HG03045 (cell line): ENCODE results near the gene EN2.

Experiments
- ATAC-seq: cut with Tn5 transposase; IDR thresholded peaks from one replicate; pipeline ENCODE4 v1.9.1; 2021; ENCODE audit warnings: mild to moderate bottlenecking, moderate library complexity; ENCODE audit not compliant: unreplicated experiment

Gene EN2

DNA sequence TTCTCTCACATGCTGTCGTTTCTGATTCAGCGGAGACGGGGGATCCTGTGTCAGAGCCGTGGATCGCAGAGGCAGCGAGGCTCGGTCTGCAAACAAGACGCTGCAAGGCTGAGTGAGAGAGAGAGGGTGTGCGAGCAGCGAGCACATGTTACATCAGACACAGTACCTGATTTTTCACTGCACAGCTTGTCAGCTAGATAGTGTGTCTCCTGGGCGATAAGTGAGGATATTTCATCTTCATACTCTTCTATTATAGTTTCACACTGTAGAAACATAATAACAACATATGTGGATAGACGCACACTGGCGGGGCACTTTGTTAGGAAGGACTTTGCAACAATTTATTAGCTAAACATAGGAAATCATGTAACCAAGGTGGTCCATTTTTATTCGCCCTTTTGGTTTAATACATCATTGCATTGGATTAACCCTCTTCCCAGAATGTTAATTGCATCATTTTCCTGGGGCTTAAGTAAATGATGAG lies 49.0 kb downstream of the EN2 start:
- no peak for ATAC-seq

DNA sequence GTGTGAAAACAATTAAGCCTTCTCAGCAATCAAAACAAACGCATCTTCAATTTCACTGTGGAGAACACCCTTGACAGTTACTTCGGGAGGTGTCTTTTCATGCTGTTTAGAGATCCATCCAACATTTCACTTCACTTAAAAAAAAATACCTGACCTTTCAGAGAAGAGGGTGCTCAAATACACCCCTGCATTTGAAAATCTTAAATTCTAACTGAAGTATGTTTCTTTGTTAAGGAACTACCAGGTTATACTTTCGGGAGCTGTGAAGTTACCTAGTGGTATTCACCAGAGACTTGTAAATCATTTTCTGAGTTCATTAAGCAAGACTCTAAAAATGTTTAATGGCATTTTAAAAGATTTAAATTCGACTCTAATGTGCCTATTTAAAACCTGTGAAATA lies 49.6 kb downstream of the EN2 start:
- no peak for ATAC-seq

DNA sequence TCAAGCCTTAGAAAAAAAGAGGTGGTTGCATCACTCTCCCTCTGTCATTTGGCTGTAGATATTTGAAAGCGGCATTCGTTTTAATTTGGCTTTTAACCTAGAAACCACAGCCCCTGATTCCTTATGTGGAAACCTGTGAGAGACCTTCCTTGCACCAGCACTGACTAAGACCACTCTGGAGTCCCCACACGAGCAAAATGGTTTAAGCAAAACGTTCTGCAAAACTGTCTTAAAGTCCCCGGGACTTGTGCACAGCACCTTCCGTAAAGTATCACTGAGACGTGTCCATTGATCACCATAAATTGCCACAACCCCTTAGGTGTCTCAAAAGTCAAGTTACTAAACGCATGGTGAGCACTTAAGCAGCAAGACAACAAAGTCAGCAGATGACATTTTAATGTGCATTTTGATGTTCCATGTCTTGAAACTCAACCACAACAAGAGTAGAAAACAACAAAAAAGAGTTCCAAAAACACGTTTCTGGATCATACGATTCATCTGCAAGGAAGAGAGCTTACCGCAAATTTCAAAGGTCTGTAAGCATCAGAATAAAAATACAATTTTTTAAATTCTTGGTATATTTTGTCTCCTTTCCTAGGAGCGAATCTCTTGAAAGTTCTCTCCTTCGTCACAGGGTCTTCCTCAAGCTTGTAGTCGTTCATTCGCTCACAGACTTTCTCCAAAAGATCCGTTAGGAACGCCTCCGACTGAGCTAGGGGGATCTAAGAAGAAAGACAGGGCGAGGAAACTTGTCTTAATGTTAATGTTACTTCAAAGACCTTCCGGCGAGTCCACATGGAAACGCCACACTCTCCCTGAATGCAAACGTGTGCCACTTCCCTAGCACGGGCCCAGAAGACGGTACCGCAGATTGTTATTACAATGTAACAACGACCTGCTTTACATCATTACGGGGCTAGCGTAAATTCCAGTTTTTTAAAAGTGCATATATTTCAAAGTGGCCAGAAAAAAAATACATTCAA lies 50.7 kb downstream of the EN2 start:
- ATAC-seq = no peak

DNA sequence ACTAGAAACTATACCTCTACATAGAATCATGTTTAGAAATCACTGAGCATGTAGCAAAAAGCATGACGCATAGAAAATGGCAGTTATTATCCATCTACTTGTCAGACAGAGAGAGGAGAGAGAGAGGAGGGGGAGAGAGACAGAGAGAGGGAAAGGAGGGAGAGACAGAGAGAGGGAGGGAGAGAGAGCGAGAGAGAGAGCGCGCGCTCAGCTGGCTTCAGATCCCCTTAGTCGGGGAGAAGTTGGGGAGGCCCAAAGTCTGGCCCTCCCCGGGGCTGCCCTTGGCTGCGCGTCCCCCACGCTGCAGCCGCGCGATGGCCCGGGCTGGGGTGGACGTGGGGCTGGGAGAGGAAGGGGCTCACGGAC lies 51.4 kb downstream of the EN2 start:
- ATAC-seq = no peak

DNA sequence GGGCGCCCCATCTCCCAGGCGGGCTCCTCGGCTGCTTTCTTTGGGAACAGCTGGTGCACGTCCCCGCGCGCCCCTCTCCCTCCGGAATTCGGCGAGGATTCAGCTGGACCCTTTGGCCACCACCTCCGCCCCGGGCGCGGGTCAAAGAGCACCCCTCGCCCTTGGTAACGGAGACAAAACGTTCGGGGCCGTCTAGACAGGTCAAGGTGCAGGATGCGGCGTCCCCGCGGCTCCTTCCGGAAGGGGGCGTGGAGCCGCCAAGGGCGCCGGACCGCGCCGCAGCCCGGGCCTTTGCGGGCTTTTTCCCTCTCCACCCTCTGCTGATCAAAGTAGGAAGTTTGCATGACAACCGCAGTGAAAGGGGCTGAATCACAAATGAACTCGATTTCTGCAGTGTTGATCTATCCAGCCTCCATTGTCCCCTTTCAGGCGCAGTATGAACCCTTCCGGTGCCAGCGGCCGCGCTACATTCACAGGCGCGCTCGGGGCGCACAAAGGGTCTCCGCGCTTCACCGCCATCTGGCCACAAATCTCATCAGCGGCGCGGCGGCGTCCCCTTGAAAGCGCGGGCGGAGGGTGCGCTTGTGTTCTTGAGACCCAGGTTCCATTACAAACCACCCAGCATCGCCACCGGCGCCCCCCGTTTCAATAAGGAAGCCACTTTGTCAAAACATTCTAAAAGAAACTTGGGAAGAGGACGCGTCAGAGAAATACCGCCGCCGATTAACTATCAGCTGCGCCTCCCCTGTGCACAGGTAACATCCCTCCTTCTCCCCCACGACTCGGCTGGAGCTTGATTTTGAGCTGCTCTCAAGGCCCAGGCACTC lies 52.0 kb downstream of the EN2 start:
- no peak for ATAC-seq

DNA sequence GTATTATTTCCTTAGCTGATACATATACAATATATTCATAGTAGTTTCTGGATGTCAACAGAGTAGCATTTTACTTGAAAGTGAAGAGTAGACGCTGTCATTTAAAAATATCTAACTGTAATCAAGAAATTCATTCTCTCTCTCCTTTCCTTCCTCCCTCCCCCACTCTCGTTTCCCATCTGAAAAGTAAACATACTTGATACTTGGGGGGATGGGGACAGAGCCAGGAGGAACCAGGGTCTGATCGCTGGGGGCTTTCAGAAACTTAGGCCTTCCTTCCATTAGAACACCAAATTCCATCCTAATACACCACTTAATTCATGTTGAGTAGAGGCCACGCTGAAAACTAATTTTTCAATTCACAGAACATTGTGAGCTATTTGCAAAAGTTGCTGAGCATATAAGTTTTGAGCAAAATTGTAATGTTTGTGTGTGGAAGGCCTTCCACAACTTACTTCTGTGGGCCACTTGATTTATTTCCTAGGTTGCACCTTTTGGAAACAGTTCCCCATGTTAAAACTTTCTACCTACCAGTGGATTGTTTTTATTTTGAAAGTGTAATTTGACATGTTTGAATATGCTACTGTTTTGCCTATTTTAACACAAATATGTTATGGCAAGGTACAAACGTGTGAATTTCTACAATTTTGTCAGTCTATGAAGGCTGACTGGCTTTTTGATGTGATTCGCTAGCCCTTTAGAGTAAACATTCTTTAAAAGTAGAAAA lies 53.2 kb downstream of the EN2 start:
- ATAC-seq = no peak

DNA sequence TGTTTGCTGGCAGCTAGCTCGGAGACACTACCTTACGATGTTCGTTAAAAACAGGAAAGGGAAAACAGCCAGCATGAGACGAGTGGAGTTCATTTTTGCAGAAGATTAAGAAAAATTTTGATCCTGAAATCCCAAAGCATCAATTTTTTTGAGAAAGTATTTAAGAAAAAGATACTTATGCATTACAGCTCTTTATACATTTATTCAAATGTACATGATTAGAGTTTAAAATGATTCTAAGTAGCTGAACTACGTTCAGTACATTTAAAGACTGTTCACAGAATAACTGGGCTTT lies 53.7 kb downstream of the EN2 start:
- no peak for ATAC-seq

DNA sequence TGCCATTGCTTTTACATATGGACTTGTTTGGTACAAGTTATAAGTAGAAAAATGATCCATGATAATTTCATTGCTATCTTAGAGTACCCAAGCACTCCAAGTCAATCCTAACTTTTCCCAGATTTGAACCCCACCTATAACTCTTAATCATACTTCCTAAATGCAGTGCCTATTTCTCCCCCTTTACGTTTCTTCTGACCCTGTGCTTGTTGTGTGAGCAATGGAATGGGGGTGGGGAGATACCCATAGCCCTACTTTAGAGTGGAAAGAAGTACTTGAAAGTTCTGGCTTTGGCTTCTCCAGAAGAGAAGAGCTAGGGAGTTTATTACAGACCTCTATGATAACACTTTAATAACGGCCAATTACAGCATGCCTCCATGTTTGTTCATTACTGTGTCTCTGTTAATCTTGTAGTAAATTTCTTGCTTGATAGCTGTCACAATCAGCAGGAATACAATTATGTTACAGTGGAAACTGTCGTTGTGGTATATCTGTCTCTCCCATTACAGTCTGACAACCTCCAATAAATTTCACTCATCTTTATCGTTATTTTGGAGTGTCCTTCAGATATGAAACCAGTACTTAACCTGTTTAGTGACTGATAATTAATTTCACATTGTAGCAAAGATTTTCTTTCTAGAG lies 54.4 kb downstream of the EN2 start:
- ATAC-seq = no peak

DNA sequence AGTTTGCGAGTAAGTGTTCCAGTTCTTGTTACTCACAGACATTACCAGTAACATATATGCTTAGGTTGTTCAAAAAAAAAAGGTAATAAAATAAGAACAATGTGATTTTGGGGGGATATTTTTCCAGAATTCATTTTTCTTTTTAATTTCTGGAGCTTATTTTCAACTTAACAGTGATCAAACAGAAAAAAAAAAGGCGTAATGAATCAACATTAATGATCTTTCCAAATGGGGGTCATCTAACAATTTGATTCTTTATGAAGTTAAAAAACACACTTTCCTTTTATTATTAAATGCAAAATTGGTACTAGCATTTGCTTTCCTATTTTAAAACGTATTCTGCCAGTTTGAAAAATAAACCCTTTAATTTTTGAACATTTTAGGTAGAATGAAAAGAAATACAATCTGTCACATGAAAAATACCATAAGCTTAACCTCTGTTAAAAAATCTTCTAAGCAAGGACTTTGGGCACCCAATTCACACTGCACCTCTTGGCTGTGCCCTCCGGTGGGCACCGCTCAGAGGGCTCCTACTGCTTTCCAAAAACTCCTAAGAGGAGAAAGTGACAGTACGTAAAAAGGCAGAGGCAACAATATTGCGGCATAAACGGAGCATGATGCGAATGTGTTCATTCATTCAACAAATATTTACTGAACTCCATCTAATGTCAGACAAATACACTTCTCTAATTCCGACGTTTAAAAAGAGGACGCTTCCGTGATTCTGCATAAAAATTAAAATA lies 55.8 kb downstream of the EN2 start:
- ATAC-seq = no peak

DNA sequence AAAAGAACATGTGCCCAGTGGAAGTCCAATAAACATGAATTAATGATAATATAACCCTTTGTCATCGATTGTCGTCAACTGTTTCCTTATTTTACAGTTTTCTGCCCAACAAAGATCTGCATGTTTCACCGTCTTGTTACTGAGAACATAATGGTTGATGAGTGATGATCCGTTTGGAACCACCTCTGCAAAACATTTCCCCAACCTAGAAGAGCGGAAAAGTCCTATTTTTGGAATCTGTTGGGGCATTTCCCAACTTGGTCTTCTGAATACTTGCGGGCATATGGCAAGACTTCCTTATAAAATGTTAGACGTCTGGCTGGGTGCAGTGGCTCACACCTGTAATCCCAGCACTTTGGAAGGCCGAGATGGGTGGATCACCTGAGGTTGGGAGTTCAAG lies 56.4 kb downstream of the EN2 start:
- no peak for ATAC-seq
